AG10803 (cell line): Measurements from ENCODE around the gene STYK1.
A peak's percentile ranks its signal among the peaks of the same experiment; 100 is the strongest.

ENCODE experiments used
- DNase-seq: peaks from one replicate; pipeline ENCODE4 v3.0.0; 2010; ENCODE audit warnings: low read depth
- H3K4me3 ChIP-seq: 2 replicates; pipeline ENCODE4 v1.5.1; 2011; ENCODE audit warnings: mild to moderate bottlenecking, low read length, control low read depth
- TF ChIP-seq, protein P1 (sequence below): conservative IDR thresholded peaks from 2 replicates; pipeline ENCODE4 v1.5.1; 2011; ENCODE audit warnings: mild to moderate bottlenecking, low read length, control low read depth, inconsistent platforms

The STYK1 gene

DNA sequence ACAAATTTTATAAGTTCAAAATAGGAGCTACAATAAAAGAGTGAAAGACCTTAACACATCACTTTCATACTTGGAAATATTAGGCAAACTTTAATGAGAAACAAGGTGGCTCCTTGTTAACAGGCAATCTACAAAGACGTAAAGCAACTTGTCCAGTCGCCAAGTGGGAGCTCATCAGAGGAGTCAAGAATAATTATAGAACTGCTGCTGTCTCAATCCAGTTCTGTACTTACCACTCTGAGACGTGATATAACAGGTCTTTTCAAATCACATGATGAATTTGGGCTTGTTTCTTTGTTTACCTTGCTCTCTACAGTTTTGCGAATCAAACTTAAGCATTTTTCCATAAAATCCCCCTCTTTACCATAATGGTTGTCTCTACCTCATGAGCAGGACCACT is 45.6 kb upstream of the STYK1 start:
- TF ChIP-seq, protein P1, sequence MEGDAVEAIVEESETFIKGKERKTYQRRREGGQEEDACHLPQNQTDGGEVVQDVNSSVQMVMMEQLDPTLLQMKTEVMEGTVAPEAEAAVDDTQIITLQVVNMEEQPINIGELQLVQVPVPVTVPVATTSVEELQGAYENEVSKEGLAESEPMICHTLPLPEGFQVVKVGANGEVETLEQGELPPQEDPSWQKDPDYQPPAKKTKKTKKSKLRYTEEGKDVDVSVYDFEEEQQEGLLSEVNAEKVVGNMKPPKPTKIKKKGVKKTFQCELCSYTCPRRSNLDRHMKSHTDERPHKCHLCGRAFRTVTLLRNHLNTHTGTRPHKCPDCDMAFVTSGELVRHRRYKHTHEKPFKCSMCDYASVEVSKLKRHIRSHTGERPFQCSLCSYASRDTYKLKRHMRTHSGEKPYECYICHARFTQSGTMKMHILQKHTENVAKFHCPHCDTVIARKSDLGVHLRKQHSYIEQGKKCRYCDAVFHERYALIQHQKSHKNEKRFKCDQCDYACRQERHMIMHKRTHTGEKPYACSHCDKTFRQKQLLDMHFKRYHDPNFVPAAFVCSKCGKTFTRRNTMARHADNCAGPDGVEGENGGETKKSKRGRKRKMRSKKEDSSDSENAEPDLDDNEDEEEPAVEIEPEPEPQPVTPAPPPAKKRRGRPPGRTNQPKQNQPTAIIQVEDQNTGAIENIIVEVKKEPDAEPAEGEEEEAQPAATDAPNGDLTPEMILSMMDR, result no peak
- H3K4me3 ChIP-seq, result no peak overlapping the region
- no peak for DNase-seq

DNA sequence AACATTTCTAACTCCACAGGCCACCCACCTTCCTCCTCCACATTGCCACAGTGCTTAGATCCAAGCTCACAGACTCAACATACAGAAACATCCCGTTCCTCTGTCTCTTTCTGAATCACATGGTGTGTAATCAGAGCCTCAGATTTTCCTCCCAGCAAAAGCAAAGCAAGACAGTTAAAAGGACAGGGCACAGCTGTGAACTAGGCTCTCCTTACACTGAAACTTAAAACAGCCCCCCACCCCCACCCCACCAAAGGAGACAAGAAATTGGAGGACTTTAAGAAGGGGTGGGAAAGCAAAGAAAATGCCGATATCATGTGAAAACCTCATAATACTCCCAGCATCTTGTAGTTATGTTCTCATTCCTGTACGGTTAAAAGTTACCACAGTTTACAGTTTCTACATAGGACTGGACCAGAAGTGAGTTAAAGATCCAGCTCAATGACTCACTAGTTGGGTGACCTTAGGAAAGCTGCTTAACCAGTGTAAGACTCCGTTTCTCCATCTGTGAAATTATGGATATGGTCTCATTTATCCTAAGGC is 44.5 kb upstream of the STYK1 start:
- DNase-seq, result peak; percentile 72
- TF ChIP-seq, protein P1, result no peak
- peak overlapping the region; percentile 20 for H3K4me3 ChIP-seq

GRCh38 chr12:10717410-10717809 is 43.6 kb upstream of the STYK1 start:
- peak; percentile 37 for DNase-seq
- H3K4me3 ChIP-seq, result no peak overlapping the region; the same call in 1 of the 2 replicates
- TF ChIP-seq, protein P1, result no peak

DNA sequence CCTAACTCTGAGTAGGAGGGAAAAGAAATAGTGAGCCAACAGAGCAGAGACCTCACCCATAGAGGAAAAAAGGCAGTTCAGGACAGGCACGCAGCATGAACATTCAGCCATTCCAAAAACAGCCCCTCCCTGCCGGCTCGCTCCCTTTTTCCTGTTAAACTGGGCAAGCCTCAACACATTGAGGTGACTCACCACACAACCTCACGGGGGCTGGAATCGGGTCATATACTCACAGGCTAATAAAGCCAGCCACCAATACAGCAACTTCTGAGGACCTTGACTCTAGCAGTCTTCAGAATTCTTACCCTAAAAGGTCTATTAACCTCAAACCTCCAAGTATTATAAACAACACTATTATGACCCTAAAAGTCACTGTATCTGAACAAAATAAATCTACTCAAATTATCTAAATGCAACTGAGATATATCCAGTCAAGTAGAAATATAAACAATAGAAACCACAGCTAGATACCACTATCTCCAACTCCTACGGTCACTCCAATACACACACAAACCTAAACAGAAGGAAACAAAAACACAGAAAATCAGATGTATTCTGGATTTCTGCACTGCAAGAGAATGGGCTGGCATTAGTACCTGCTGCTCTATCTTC is 43.0 kb upstream of the STYK1 start:
- peak; percentile 87 for DNase-seq
- TF ChIP-seq, protein P1, result no peak

DNA sequence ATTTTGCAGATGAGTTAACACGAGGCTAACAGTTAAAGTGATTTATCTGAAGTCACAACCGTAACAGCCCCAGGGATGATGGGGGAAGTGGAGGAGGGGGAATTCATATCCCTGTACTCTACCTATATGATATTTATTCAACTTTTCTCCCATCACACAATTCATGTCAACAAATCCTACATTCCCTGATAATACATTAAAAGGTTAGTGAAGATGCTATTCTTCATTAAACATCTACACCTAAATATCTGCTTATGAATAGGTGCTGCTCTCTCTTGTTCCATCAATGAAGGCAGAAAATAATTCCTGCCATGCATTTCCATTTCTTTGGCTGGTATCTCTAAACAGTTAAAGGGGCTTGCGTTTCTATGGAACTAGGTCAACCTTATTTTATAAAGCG is 42.4 kb upstream of the STYK1 start:
- H3K4me3 ChIP-seq, result peak overlapping the region; percentile 42
- TF ChIP-seq, protein P1, result no peak
- no peak for DNase-seq

More for the DNA sequence above, 43.0 kb upstream of the STYK1 start:
- peak overlapping the region; percentile 42 for H3K4me3 ChIP-seq

DNA sequence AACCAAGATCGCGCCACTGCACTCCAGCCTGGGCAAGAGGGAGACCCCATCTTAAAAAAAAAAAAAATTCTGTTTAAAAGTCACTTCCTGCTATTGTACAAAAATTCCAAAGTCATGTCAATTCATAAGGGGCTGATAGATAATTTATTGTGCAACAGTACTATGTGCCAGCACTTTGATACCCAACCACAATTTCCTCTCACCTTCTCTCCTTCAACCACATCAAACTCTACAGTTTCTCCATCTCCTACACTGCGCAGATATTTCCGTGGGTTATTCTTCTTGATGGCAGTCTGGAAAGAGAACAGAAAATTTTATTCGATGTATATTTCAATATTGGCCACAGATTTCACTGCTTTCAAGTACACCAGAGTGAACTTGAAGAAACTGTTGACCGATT is 41.6 kb upstream of the STYK1 start:
- TF ChIP-seq, protein P1, result no peak
- no peak for DNase-seq
- no peak overlapping the region for H3K4me3 ChIP-seq

- TF ChIP-seq, protein P1, result no peak
- DNase-seq, result no peak
- no peak overlapping the region for H3K4me3 ChIP-seq
These were observed 36.0 kb upstream of the STYK1 start for GRCh38 chr12:10709808-10710207.
